Left renal cortex interstitium (tissue), 4 donors: ENCODE measurements around the gene MAB21L4. TPM values are rescaled to one million over a fixed set of nuclear protein-coding genes. Genes with fewer than 3 reads are reported as not detected.

ENCODE experiments used
- DNase-seq, 4 donors: peaks; one replicate each; pipeline ENCODE4 v3.0.0-alpha.2; 2013; ENCODE audit warnings: low read depth in 4 of 4, low spot score in 2 of 4, missing footprints in 1 of 4
- polyA plus RNA-seq, 4 donors: library from polyadenylated mRNA; unstranded; fragments of 120-200 nt; gene quantifications; one replicate each; pipeline ENCODE4 v1.2.1, GENCODE V29; 2013; ENCODE audit not compliant: insufficient read length in 4 of 4

MAB21L4 gene
- polyA plus RNA-seq, 4 donors, result 1.3 to 4.3 (median 1.7) TPM

DNA sequence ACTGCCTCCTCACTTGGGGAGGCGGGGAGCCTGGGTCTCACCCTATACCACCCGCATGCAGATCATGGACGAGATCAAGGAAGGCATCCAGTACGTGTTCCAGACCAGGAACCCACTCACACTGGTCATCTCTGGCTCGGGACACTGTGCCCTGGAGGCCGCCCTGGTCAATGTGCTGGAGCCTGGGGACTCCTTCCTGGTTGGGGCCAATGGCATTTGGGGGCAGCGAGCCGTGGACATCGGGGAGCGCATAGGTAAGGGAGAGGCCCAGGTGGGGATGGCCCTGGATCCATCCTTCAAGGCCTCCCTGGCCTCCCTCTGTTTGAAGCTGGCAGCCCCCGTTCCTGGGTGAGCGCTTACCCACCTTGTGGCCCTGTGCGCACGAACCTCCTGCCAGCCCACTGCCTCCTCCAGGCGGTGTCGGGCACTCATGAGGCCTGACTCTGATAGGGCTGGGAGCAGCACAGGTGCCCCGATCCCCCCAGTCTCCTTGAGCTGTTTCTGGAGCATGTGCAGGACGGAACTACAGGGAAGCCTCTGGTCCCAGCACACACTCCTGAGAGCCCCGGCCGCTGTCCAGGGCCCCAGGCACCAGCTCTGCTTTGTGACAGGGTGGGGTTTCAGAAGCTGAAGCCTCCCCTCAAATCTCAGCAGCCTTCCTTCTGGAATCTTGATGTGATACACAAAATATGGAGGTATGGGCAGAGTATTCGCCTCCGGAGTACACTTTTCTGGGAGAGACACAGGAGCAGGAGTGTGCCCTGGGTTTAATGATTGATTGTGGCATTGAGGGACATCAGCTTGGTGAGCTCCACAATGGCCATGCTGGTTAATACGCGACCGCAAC is 26.6 kb downstream of the MAB21L4 start:
- no peak for DNase-seq

DNA sequence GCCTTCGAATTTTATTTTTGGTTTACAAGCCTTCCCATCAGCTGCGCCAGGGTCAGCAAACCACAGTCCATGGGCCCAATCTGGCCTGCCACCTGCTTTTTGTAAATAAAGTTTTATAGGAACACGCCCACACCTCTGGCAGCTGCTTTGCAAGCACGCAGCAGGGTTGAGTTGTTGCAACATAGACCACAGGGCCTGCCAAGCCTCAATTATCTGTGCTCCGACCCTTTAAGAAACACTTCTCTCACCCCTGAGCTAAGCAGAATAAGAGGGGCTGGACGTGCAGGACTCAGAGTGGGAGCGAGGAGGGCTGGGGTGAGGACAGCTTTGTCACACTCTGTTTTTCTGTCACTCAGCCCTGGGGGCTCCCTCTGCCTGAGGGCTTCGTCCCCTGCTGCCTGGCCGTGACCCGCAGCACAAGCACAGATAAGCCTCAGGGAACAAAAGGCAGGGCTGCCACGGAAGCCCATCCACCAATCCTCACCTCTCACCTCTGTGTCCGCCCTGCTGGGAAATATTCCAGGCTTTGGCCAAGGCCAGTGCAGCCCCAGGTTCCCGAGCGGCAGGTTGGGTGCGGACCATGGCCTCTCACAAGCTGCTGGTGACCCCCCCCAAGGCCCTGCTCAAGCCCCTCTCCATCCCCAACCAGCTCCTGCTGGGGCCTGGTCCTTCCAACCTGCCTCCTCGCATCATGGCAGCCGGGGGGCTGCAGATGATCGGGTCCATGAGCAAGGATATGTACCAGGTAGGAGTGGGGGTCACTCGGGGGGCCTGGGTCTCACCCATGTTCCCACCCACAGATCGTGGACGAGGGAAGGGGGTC is 27.5 kb downstream of the MAB21L4 start, which contains the start of gene AGXT:
Gene AGXT (plus strand): TSS at position 539 of the 823 bp plus-strand sequence. CDS start 42 bp downstream, at position 581.
- DNase-seq, result no peak

GRCh38 chr2:240865391-240865790 is 30.6 kb downstream of the MAB21L4 start:
- DNase-seq, result no peak

DNA sequence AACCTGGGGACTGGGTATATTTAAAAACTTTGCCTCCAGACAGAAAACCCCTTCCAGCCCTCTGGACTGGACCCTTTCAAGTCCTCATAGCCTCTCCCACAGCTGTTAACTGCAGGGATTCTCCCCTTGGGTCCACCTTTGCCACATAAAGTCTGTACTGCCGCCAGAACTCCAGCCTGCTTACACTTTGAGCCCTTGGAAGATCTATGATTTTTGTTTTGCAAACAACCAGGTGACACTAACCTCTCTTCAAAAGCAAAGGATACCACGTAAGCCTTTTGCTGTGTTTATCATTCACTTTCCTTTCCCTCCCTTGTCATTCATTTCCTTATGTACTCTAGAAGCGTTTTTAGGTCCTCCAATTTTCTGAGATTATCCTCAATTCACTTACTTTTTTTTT is 31.5 kb downstream of the MAB21L4 start:
- no peak for DNase-seq

DNA sequence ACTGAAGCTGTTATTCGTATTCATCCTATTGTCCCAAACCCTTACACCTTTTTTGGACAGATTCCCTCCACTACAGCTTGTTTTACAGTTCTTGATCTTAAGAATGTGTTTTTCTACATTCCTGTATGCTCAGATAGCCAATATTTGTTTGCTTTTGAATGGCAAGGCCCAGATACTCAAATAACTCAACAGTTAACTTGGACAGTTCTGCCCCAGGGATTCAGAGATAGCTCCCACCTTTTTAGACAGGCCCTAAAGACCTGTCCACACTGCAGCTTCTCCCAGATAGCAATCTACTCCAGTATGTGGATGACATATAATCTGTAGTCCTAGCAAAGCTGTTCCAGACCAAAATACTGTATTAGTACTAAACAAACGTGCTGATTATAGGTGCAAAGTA is 34.4 kb downstream of the MAB21L4 start:
- DNase-seq, result no peak

DNA sequence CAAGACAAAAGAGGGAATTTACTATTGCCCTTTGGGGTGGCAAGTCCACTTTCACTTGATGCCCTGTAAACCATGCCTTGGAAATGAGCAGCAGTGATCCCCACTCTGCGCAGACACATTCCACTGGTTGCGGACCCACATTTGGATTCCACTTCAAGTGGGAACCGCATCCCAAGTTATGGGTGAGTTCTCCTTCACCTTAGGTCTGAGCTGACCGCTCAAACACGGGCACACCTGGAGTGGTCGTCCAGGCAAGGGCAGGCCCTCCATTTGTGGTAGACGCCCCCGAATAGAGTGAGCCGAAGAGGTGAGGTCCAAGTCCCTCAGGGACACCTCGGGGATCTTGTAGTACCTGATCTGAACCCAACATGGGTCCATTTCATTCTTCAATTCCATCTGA is 37.1 kb downstream of the MAB21L4 start:
- no peak for DNase-seq

GRCh38 chr2:240858321-240858720 is 37.6 kb downstream of the MAB21L4 start:
- no peak for DNase-seq

DNA sequence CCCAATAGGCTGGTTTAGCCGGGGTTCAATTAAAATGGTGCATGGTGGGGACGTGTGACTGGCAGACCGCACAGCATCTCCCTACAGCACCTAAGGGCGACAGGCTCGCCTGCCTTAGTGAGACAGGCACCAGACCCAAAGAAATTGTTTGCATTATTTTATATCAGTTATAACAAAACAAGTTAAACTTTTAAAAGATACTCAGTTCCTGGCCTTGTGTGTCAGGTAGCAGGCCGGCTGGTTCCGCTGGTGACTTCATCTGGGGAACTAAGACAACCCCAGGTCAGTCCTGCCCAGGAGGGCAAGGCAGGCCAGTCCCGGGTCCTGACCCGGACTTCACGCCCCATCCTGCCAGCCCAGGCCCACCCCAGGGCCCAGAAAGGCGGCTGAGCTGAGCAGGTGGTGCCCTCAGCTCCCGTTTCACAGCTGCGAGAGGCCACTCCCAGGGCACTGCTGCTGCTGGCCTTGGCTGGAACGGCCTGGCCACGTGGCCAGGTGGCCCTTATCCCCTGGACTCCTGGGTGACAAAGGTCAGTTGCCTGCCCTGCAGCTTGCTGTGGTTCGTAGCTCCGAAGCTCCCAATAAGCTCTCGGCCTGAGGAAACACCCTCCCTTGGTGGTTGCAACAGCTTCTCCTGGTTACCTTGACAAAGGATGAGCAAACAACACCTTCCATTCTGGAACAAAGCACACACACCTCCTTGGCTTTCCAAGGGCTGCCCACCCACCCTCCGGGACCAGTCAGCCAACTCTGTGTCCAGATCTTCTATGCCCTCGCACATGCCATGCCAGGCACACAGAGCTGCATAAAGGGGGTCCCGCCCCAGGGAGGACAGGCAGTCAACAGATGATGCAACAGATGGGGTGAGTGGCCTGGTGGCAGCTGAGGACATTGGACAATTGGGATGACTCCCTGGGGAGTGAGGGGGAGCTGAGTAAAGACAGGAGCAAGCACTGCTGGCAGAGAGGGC is 38.6 kb downstream of the MAB21L4 start:
- no peak for DNase-seq

- DNase-seq, result no peak
Observed at GRCh38 chr2:240856151-240856980, 39.6 kb downstream of the MAB21L4 start.

GRCh38 chr2:240855670-240856069 is 40.3 kb downstream of the MAB21L4 start:
- DNase-seq, result no peak

DNA sequence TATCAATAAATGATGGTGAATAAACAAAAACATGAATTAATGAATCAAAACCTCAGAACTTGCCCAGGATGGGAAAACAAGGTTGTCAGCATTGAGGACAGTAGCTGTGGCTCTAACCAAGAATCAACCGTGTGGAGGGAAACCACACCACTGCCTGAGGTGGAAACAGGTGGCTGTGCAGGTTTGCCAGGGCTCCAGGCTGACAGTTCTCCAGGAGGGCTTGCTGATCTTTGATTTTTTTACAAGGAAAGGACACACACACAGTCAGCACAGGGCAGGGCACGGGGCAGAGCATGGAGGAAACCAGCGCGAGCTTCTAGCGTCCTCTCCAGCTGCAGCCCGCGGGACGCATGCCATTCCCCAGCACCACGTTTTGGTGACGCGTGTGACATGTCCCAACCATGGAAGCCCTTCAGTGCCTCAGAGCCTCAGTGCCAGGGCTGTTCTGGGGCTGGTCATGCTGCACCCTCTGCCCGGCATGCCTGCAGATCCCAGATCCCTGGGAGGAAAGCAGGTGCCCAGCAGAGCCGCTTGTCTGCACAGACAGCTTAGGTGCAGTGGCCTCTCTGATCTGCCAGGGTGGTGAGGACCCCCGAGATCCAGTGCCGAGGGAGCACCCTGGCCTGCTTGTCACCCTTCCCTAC is 43.2 kb downstream of the MAB21L4 start:
- no peak for DNase-seq

GRCh38 chr2:240851078-240851991 is 44.6 kb downstream of the MAB21L4 start:
- peak; percentile 31 to 60 (median 50) for DNase-seq

DNA sequence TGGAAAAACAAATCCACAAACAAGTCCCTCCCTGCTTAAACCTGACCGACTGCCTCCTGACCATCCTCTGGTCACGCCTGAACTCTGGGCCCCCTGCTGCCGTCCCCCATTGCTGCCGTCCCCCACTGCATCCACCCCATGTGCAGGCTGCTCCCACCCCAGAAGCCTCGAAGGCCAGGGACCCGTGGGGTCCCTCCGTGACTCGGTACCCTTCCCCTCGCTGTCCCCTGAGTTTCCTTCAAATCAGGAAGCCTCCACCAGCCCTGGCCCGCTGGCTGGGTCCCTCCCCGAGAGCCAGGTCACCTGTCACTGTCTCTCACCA is 45.2 kb downstream of the MAB21L4 start:
- DNase-seq, result no peak

- DNase-seq, result no peak
Observed at GRCh38 chr2:240850026-240850425, 45.9 kb downstream of the MAB21L4 start.

DNA sequence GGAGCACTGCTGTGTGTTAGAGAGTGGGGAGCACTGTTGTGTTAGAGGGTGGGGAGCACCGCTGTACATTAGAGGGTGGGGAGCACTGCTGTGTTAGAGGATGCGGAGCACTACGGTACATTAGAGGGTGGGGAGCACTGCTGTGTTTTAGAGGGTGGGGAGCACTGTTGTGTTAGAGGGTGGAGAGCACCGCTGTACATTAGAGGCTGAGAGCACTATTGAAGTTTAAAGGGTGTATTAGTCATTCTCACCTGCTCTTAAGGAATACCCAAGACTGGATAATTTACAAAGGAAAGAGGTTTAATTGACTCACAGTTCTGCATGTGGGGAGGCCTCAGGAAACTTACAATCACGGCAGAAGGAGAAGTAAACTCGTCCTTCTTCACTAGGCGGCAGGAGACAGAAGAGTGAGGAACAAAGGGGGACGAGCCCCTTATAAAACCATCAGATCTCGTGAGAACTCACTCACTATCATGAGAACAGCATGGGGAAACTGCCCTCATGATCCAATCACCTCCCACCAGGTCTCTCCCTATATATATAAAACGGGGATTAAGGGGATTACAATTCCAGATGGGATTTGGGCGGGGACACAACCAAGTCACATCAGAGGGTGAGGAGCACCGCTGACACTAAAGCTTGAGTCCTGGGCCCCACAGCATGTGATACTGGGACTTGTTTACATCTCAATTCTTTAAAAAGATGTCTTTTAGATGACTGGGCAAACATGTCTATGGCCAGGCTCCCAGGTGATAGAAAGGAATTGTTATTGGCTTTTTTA is 46.9 kb downstream of the MAB21L4 start:
- DNase-seq, result no peak

DNA sequence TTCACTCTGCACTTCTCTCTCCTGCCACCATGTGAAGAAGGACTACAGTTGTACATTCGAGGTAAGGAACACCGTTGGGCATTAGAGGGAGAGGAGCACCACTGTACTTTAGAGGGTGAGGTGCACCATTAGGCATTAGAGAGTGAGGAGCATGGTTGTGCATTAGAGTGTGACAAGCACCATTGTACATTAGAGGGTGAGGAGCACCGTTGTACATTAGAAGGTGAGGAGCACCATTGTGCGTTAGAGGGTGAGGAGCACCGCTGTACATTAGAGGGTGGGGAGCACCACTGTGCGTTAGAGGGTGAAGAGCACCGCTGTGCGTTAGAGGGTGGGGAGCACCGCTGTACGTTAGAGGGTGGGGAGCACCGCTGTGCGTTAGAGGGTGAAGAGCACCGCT is 48.1 kb downstream of the MAB21L4 start:
- no peak for DNase-seq

DNA sequence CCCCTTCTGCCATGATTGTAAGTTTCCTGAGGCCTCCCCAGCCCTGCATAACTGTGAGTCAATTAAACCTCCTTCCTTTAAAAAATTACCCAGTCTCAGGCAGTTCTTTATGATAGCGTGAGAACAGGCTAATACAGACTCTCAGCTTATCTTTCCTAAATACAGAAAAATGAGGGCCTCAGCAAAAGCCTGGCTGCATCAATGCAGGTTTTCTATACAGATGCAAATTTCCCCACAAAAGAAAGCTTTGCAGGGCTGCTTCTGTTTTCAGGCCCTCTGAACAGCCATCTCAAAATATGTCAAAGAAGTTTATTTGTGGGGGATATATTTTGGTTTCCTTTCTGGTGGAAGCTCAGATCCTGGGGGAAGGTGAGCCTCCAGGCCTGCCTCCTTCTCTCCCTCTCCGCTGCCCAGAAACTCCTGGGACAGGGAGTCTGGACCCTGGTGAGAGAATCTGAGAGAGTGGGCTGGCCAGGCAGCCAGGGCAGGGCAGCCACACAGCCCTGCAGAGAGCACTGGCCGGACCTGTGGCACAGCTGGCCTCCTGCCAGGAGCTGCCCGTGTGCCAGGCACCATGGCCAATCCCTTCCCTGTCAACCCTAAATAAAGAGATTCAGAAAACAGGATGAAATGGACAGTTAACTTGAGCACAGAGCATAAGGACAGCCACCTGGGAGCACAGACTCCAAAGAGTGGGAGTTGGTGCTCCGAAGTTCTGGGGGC is 48.9 kb downstream of the MAB21L4 start:
- DNase-seq, result no peak
